ENCODE measurements around the gene NR4A3. TPM values are rescaled to one million over a fixed set of nuclear protein-coding genes. Genes with fewer than 3 reads are reported as not detected.

The NR4A3 gene
- total and polyA plus RNA-seq, 5 experiments from 2014 or later = 0.22 to 1.7 (median 0.47) TPM; not detected in 1

DNA sequence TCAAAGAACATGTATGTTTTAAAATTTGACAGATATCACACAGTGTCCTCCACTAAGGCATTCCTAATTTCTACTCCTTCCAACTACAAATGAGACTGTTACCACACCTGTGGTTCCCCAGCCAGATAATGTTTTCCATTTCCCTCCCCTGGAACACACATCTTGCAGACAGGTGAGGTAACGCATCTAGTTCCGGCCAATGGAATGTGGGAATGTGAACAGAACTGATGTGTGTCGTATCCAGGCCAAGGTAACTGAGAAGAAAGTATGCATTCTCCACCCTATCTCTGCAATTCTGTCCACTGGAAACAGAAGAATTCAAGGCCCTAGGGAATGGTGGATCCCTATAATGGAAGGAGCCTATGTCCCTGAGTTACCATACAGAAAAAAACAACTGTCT, 19.9 kb upstream of the NR4A3 start:
- no peaks in the 10 kb centered on the region for H3K4me1 Mint-ChIP-seq
- ATAC-seq (no peak), DNase-seq (no peak)
- H3K9me3 Mint-ChIP-seq = peaks cover 0 to 2% (median 0%) of the 10 kb centered on the region in 9 donors
- peaks cover 0 to 2% (median 0%) of the 10 kb centered on the region in 5 donors for H3K27me3 Mint-ChIP-seq
- H3K4me3 Mint-ChIP-seq = no peak overlapping the region
- peaks cover 0 to 14% (median 9%) of the 10 kb centered on the region in 3 donors for H3K36me3 Mint-ChIP-seq
- no peak overlapping the region for H3K27ac Mint-ChIP-seq
- POLR2A ChIA-PET = no interaction called here

DNA sequence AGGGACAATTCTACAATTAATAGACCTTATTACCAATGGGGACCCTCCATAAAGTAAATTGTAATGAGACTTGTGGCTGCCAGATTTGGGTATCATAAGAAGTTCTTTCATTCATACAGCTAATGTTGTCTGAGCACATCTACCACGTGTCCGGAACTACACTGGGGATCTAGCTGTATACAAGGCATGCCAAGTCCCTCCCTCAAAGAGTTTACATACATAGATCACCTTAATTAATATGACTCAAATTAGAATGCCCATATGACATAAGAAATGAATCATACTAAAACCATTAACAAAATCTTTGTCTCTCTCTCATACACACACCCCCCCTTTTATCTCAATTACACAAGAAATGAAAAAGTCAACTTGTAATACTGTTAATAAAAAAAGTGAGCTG, 18.0 kb upstream of the NR4A3 start:
- Mint-ChIP-seq H3K4me3 (no peak overlapping the region), H3K9me3 (peaks cover 0 to 2% (median 0%) of the 10 kb centered on the region in 9 donors), H3K27ac (no peak overlapping the region), H3K36me3 (peaks cover 0 to 14% (median 9%) of the 10 kb centered on the region in 3 donors), H3K4me1 (peaks cover 4 to 11% (median 4%) of the 10 kb centered on the region in 4 donors), H3K27me3 (peaks cover 0 to 2% (median 0%) of the 10 kb centered on the region in 5 donors)
- POLR2A ChIA-PET = no interaction called here
- ATAC-seq = no peak
- no peak for DNase-seq

DNA sequence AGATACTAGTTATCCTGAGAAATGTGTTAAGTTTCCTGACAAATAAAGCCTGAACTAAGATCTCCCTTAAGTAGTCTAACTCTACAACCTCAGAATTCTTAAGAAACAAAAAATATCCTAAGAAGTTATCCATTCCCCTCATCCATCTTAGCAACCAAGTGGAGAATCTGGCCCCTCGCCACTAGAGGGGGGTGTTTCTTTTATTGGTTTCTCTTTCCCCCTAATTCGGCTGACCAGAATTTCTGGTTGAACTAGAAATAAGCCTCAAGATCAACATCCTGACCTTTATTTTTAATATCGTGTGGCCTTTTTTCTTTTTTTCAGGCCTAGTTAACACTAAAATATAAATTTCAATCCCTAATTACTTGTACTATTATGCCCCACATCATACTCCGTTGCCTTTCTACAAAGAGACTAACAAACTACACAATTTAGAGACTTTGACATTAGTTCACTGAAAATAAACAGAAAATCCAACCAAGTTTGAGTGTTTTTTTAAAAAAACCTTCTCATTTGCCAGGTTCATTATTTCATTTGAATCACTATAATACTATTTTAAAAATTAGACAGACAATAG, 14.3 kb upstream of the NR4A3 start:
- Mint-ChIP-seq H3K4me1 (peaks cover 4 to 20% (median 8%) of the 10 kb centered on the region in 4 donors), H3K36me3 (peaks cover 0 to 16% (median 12%) of the 10 kb centered on the region in 3 donors), H3K27me3 (peaks cover 0 to 2% (median 0%) of the 10 kb centered on the region in 5 donors), H3K27ac (peak overlapping the region in 7 of 10 donors; percentile 2 to 23 (median 6)), H3K9me3 (no peaks in the 10 kb centered on the region), H3K4me3 (no peak overlapping the region)
- POLR2A ChIA-PET = no interaction called here
- ATAC-seq (peak; percentile 78 to 87), DNase-seq (peak; percentile 38 to 81 (median 66))

DNA sequence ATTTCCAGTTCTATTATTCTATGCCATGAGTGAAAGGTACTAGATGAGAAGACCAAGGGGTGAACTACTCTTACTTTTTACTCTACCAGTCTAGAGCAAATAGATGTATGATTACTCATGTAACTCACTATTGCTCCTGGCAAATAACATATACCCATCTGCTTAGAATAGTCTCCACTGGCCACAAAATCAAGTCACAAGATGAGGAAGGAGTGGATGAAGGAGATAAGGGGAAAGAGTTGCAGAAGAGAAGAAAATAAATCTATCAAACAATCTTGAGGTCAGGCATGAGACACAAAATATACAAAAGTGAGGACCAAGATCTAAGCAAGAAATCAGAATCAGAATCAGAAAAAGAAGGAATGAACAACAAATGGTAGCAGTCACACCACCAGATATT, 13.7 kb upstream of the NR4A3 start:
- peak overlapping the region in 2 of 10 donors; percentile 27 to 66 for H3K27ac Mint-ChIP-seq
- DNase-seq = no peak
- H3K4me3 Mint-ChIP-seq = no peak overlapping the region
- H3K36me3 Mint-ChIP-seq = peaks cover 0 to 16% (median 12%) of the 10 kb centered on the region in 3 donors
- POLR2A ChIA-PET = no interaction called here
- peaks cover 0 to 2% (median 0%) of the 10 kb centered on the region in 5 donors for H3K27me3 Mint-ChIP-seq
- no peak for ATAC-seq
- H3K9me3 Mint-ChIP-seq = no peaks in the 10 kb centered on the region
- peaks cover 4 to 20% (median 8%) of the 10 kb centered on the region in 4 donors for H3K4me1 Mint-ChIP-seq

DNA sequence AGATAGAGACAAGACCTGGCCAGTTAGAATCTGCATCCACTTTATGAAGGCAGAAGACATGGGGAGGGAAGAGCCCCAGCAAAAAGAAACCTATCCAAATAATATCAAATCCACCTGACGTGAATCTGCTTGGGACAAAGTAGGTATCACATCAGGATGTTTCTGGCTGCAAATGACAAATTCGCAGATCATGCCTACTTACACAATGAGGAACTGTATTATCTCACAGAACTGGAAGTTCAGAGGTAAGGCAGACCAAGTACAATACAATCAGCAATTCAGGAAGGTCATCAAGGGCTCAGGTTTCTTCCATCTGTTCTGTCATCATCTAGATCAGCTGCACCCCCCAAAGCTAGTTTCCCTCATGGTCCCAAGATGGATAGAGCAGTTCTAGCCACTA, 13.2 kb upstream of the NR4A3 start:
- no peak for DNase-seq
- no peaks in the 10 kb centered on the region for H3K9me3 Mint-ChIP-seq
- peak overlapping the region in 2 of 10 donors; percentile 2 to 27 for H3K27ac Mint-ChIP-seq
- H3K27me3 Mint-ChIP-seq = peaks cover 0 to 2% (median 0%) of the 10 kb centered on the region in 5 donors
- H3K4me1 Mint-ChIP-seq = peaks cover 4 to 20% (median 8%) of the 10 kb centered on the region in 4 donors
- H3K4me3 Mint-ChIP-seq = no peak overlapping the region
- ATAC-seq = no peak
- POLR2A ChIA-PET = no interaction called here
- peaks cover 0 to 16% (median 12%) of the 10 kb centered on the region in 3 donors for H3K36me3 Mint-ChIP-seq

DNA sequence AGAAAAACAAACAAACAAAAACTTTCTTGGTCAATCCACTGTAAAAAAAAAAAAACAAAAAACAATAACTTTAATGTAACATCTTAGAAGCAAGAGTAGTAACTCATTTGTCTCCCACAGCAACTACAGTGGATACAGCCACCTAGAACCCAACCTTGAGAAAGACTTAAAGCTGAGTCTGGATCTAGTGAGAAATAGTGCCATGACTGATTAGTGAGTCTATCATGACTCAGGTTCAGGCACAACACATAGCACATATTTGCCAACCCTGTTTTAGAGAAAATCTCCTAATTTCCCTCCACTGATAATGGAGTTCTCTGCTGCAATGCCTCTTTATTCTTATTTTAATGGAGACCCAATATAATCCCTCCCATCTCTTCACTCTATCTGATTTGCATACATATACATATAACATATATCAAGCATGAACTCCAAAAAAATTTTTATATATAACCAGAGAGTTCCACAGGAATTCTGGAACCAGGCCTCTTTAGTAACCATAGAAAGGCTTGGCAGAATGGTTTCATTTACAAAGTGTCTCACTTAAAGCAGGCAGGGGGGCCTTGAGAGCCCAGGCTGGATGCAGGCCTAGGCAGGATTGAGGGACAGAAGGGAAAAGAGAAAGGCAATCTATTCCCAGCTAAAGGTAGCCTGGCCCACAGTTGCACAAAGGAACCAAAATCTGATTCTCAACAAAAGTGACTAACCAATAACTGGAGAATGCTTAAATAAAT, 11.9 kb upstream of the NR4A3 start:
- DNase-seq (no peak), ATAC-seq (no peak)
- peak overlapping the region in 2 of 10 donors; percentile 5 to 65 for H3K27ac Mint-ChIP-seq
- peaks cover 4 to 20% (median 8%) of the 10 kb centered on the region in 4 donors for H3K4me1 Mint-ChIP-seq
- POLR2A ChIA-PET = interaction anchor here (1.5 kb wide), 1 partner anchor 11 kb away, joined by 4 read pairs; no protein-coding TSS in a partner anchor
- no peak overlapping the region for H3K4me3 Mint-ChIP-seq
- no peaks in the 10 kb centered on the region for H3K27me3 Mint-ChIP-seq
- H3K36me3 Mint-ChIP-seq = peaks cover 0 to 12% (median 6%) of the 10 kb centered on the region in 3 donors
- no peaks in the 10 kb centered on the region for H3K9me3 Mint-ChIP-seq

DNA sequence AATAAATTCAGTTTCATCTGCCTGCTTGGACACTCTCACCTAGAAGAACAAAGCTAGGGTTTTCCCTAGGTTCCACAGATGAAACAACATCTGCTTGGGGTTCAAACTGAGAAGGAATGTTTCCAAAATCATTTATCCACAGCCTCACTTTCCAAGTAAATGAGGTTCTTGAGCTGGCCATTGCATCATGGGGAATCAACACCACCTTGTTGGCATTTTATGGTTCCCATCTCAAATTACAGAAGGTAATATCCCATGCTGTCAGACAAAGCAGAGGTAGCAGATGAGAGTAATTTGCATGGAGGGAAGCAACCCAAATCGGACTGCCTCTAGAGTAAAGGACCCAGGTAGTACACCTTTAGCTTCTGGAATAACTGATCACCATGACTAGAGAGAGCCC, 10.5 kb upstream of the NR4A3 start:
- POLR2A ChIA-PET = interaction anchor here (1.5 kb wide), 1 partner anchor 10 kb away, joined by 4 read pairs; no protein-coding TSS in a partner anchor
- peaks cover 0 to 8% (median 6%) of the 10 kb centered on the region in 3 donors for H3K36me3 Mint-ChIP-seq
- ATAC-seq = no peak
- H3K27me3 Mint-ChIP-seq = no peaks in the 10 kb centered on the region
- H3K27ac Mint-ChIP-seq = peak overlapping the region in 1 of 10 donors; percentile 11
- peaks cover 4 to 20% (median 8%) of the 10 kb centered on the region in 4 donors for H3K4me1 Mint-ChIP-seq
- no peak for DNase-seq
- no peaks in the 10 kb centered on the region for H3K9me3 Mint-ChIP-seq
- H3K4me3 Mint-ChIP-seq = no peak overlapping the region

DNA sequence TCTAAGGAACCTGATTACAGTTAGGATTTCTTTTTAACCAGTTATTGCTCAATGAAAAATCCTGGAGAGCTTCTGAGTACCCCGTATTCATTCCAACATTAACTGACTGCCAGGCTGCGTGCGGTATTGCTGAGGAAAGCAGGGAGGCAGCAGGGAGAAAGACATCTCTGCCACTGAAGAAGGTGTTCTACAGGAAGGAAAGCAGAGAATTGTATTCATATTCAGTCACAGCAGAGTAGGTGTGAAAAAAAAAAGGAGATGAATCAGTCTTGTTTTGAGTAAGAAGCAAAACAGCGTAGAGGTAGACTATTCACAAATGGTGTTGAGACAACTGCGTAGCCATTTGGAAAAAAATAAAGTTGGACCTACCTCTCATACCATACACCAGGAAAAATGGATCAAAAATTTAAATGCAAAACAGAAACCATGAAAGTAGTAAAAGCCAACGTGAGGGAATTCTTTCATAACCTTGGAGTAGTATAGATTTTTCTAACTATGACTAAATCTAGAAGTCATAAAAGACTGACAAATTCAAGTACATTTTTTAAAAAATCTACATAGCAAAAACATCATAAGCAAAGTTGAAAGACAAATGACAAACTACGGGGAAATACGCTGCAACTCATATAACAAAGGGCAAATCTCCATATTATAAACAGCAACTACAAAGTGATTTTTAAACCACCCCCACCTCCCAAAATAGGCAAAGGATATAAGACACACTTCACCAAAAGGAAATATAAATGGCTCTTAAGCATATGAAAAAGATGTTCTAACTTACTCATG, 9.9 kb upstream of the NR4A3 start:
- H3K27me3 Mint-ChIP-seq = no peaks in the 10 kb centered on the region
- POLR2A ChIA-PET = interaction anchor here (1.5 kb wide), 1 partner anchor 9 kb away, joined by 4 read pairs; no protein-coding TSS in a partner anchor
- DNase-seq = no peak
- H3K36me3 Mint-ChIP-seq = peaks cover 0 to 8% (median 6%) of the 10 kb centered on the region in 3 donors
- H3K27ac Mint-ChIP-seq = no peak overlapping the region
- no peak for ATAC-seq
- no peaks in the 10 kb centered on the region for H3K9me3 Mint-ChIP-seq
- H3K4me3 Mint-ChIP-seq = no peak overlapping the region
- H3K4me1 Mint-ChIP-seq = peaks cover 4 to 21% (median 8%) of the 10 kb centered on the region in 4 donors

DNA sequence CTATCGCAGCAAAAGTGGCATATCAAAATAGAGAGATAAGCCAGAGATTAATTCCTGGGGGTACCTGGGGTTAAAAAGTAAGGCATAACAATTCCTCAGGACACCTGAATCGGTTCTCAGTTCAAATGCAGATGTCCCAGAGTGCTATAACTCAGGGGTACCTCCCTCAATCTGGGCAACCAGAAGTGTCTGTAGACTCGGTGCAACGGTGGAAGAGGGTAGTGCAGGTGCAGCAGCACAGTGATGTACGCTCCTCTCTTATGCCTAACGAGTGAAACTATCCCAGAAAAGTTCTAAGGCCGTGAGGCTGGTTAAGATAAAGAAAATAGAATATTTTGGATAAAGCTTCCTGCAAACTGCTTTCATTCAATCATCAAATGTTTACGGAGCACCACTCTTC, 7.9 kb upstream of the NR4A3 start:
- POLR2A ChIA-PET = no interaction called here
- ATAC-seq = no peak
- H3K27ac Mint-ChIP-seq = peak overlapping the region in 1 of 10 donors; percentile 7
- no peaks in the 10 kb centered on the region for H3K9me3 Mint-ChIP-seq
- H3K27me3 Mint-ChIP-seq = no peaks in the 10 kb centered on the region
- DNase-seq = no peak
- H3K4me3 Mint-ChIP-seq = no peak overlapping the region
- peaks cover 6 to 26% (median 7%) of the 10 kb centered on the region in 4 donors for H3K4me1 Mint-ChIP-seq
- H3K36me3 Mint-ChIP-seq = peaks cover 0 to 8% (median 6%) of the 10 kb centered on the region in 3 donors

DNA sequence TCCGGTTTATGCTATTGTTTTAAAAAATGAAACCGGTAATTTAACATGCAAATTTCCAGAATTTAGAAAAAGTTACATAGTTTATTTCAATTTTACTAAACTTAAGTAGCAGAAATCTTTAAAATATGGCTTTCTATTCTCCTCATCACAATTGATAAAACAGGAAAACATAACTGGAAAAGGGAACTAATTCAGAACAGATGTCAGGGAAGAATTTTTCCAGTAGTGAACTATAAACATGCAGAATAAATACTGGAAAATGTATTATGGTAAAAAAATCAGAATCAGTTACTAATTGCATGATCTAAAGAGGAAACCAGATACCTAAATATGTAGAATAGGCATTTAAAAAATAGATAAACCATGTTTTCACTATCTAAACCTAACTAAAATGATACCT, 7.3 kb upstream of the NR4A3 start:
- POLR2A ChIA-PET = no interaction called here
- H3K27ac Mint-ChIP-seq = no peak overlapping the region

DNA sequence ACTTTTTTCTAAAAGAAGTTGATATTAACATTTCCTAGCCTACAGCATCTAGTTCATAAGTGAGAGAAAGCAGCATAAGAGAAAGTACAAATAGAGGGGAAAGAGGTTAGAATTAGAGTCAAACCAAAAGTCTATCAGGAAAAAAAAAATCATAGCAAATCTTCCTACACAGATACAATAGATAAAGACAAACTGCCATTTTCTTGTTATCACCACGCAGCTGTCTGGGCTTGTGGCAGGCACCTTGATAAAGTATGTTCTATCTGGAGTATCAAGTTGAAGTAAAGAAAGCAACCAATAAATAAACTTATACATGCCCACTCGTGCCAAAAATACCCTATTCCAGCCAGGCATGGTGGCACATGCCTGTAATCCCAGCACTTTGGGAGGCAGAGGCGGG, 5.3 kb upstream of the NR4A3 start:
- POLR2A ChIA-PET = interaction anchor here (0.7 to 1.0 kb wide), 2 partner anchors 89 to 282 kb away, joined by 3 to 5 read pairs; no protein-coding TSS in a partner anchor
- ATAC-seq (no peak), DNase-seq (no peak)
- no peak overlapping the region for H3K4me3 Mint-ChIP-seq
- no peaks in the 10 kb centered on the region for H3K27me3 Mint-ChIP-seq
- peaks cover 0 to 6% (median 2%) of the 10 kb centered on the region in 3 donors for H3K36me3 Mint-ChIP-seq
- H3K4me1 Mint-ChIP-seq = peaks cover 10 to 32% (median 22%) of the 10 kb centered on the region in 4 donors
- no peaks in the 10 kb centered on the region for H3K9me3 Mint-ChIP-seq
- no peak overlapping the region for H3K27ac Mint-ChIP-seq

More for the DNA sequence above, 7.3 kb upstream of the NR4A3 start:
- no peak for DNase-seq
- no peak for ATAC-seq
- no peak overlapping the region for H3K4me3 Mint-ChIP-seq
- H3K9me3 Mint-ChIP-seq = no peaks in the 10 kb centered on the region
- H3K36me3 Mint-ChIP-seq = peaks cover 0 to 6% (median 6%) of the 10 kb centered on the region in 3 donors
- H3K4me1 Mint-ChIP-seq = peaks cover 10 to 31% (median 12%) of the 10 kb centered on the region in 4 donors
- H3K27me3 Mint-ChIP-seq = no peaks in the 10 kb centered on the region

DNA sequence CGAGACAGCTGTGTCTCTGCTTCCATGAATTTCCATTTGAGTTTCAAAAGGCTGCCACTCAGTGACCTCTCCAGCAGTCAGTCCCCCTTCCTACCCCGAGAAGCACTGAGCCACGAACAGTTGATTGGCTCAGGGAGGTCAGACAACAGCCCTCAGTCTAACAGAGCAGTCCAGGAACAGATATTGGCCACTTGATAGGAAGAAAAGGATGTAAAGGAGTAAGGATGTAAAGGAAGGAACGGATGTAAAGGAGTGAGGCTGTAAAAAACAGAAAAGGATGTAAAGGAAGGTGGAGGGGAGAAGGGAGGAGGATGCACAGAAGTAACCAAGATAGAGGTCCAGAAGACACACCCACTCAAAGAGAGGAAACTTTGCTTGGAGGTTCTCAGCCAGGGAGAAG, 3.2 kb upstream of the NR4A3 start:
- peaks cover 0 to 2% (median 0%) of the 10 kb centered on the region in 9 donors for H3K9me3 Mint-ChIP-seq
- POLR2A ChIA-PET = interaction anchor here (5.2 kb wide), 1 partner anchor 88 kb away, joined by 28 read pairs; the partner anchor contains the start of gene STX17

More for the DNA sequence above, 3.2 kb upstream of the NR4A3 start:
- peaks cover 24 to 44% (median 37%) of the 10 kb centered on the region in 4 donors for H3K4me1 Mint-ChIP-seq
- ATAC-seq = no peak
- peaks cover 0 to 5% (median 0%) of the 10 kb centered on the region in 3 donors for H3K36me3 Mint-ChIP-seq
- H3K4me3 Mint-ChIP-seq = peak overlapping the region; percentile 91 to 99 (median 98)
- peak overlapping the region; percentile 69 to 100 (median 98) for H3K27ac Mint-ChIP-seq
- peak in 1 of 10 donors; percentile 57 for DNase-seq
- H3K27me3 Mint-ChIP-seq = peaks cover 3 to 16% (median 14%) of the 10 kb centered on the region in 5 donors

Measured in naive thymus-derived CD8-positive, alpha-beta T cell (primary cell).